HEK293T (cell line): ENCODE measurements around the gene ACBD6.

Experiments
- CTBP1 ChIP-seq: fragments of 450-650 bp; IDR thresholded peaks from 2 replicates; pipeline ENCODE4 v1.6.1; 2016; ENCODE audit warnings: borderline replicate concordance
- ELF4 ChIP-seq: fragments of 450-650 bp; IDR thresholded peaks from 2 replicates; pipeline ENCODE4 v1.6.1; 2017; ENCODE audit warnings: antibody characterized with exemption
- FOXA1 ChIP-seq: fragments of 450-650 bp; IDR thresholded peaks from 2 replicates; pipeline ENCODE4 v1.6.1; 2016; ENCODE audit warnings: mild to moderate bottlenecking
- FOXK2 ChIP-seq: fragments of 450-650 bp; IDR thresholded peaks from 2 replicates; pipeline ENCODE4 v1.6.1; 2016; ENCODE audit warnings: mild to moderate bottlenecking
- FOXM1 ChIP-seq: fragments of 450-650 bp; IDR thresholded peaks from 2 replicates; pipeline ENCODE4 v1.6.1; 2017; ENCODE audit warnings: mild to moderate bottlenecking, borderline replicate concordance
- HDGF ChIP-seq: fragments of 450-650 bp; IDR thresholded peaks from 2 replicates; pipeline ENCODE4 v1.6.1; 2017; ENCODE audit warnings: antibody characterized with exemption, borderline replicate concordance
- L3MBTL2 ChIP-seq: fragments of 450-650 bp; conservative IDR thresholded peaks from 2 replicates; pipeline ENCODE4 v1.6.1; 2016; ENCODE audit warnings: mild to moderate bottlenecking
- NFRKB ChIP-seq: fragments of 450-650 bp; IDR thresholded peaks from 2 replicates; pipeline ENCODE4 v1.6.1; 2016; ENCODE audit warnings: mild to moderate bottlenecking, moderate library complexity
- SP1 ChIP-seq: fragments of 450-650 bp; IDR thresholded peaks from 2 replicates; pipeline ENCODE4 v1.6.1; 2017
- ZNF384 ChIP-seq: fragments of 450-650 bp; IDR thresholded peaks from 2 replicates; pipeline ENCODE4 v1.6.1; 2016

DNA sequence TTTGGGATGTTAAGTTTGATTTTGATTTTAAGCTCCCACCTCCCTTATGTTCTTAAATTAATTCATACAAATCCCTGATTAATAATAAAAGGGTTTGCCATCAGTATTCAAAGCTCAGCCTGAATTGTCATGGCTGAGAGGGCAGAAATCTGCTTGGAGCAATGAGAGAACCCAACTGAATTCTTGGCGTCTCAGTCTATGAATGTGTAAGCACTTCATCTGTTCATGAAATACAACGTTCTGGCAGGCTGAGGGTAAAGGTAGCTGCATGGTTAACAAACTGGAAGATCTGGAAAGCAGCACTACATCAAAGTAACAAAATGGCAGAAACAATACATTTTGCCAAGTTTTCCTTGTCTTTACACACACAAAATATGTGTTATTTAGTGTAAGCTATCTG lies 95.3 kb downstream of the ACBD6 start:
- no peak for TF ChIP-seq CTBP1
- no peak for TF ChIP-seq SP1
- no peak for TF ChIP-seq L3MBTL2
- no peak for TF ChIP-seq NFRKB
- no peak for TF ChIP-seq ZNF384
- TF ChIP-seq FOXK2: no peak
- TF ChIP-seq FOXM1: no peak
- no peak for TF ChIP-seq ELF4
- TF ChIP-seq FOXA1: no peak
- no peak for TF ChIP-seq HDGF
